ENCODE results near the gene MCC.

The MCC gene

GRCh38 chr5:113162208-113162607 is 326.0 kb downstream of the MCC start:
- H3K27ac ChIP-seq (ENCODE audit: low read depth, low read length), result no peak overlapping the region
- H3K27me3 ChIP-seq (ENCODE audit: control insufficient read depth, insufficient read depth, low read length), result no peaks in the 10 kb centered on the region
- no peaks in the 10 kb centered on the region for H3K9me3 ChIP-seq (ENCODE audit: control insufficient read depth, insufficient read depth, low read depth, low read length)
- no peak overlapping the region for H3K9ac ChIP-seq (ENCODE audit: low read length)
- no peak overlapping the region for H3K4me3 ChIP-seq (ENCODE audit: low read depth, low read length)
- H3K4me1 ChIP-seq (ENCODE audit: control insufficient read depth, insufficient read depth, low read length), result peaks cover 44% of the 10 kb centered on the region
- no peaks in the 10 kb centered on the region for H3K36me3 ChIP-seq (ENCODE audit: control insufficient read depth, insufficient read depth, low read length)

- Histone ChIP-seq H3K27me3 (ENCODE audit: control insufficient read depth, insufficient read depth, low read length) (no peaks in the 10 kb centered on the region), H3K9ac (ENCODE audit: low read length) (no peak overlapping the region), H3K36me3 (ENCODE audit: control insufficient read depth, insufficient read depth, low read length) (no peaks in the 10 kb centered on the region), H3K27ac (ENCODE audit: low read depth, low read length) (no peak overlapping the region), H3K4me3 (ENCODE audit: low read depth, low read length) (no peak overlapping the region), H3K4me1 (ENCODE audit: control insufficient read depth, insufficient read depth, low read length) (peaks cover 40% of the 10 kb centered on the region), H3K9me3 (ENCODE audit: control insufficient read depth, insufficient read depth, low read depth, low read length) (no peaks in the 10 kb centered on the region)
These were observed 326.4 kb downstream of the MCC start for GRCh38 chr5:113161806-113162205.

GRCh38 chr5:113157886-113158285 is 330.4 kb downstream of the MCC start:
- Histone ChIP-seq H3K4me3 (ENCODE audit: low read depth, low read length) (no peak overlapping the region), H3K27ac (ENCODE audit: low read depth, low read length) (no peak overlapping the region), H3K9me3 (ENCODE audit: control insufficient read depth, insufficient read depth, low read depth, low read length) (no peaks in the 10 kb centered on the region), H3K36me3 (ENCODE audit: control insufficient read depth, insufficient read depth, low read length) (no peaks in the 10 kb centered on the region), H3K27me3 (ENCODE audit: control insufficient read depth, insufficient read depth, low read length) (no peaks in the 10 kb centered on the region), H3K4me1 (ENCODE audit: control insufficient read depth, insufficient read depth, low read length) (peaks cover 24% of the 10 kb centered on the region), H3K9ac (ENCODE audit: low read length) (no peak overlapping the region)

GRCh38 chr5:113156271-113156877 is 331.9 kb downstream of the MCC start:
- Histone ChIP-seq H3K27me3 (ENCODE audit: control insufficient read depth, insufficient read depth, low read length) (no peaks in the 10 kb centered on the region), H3K36me3 (ENCODE audit: control insufficient read depth, insufficient read depth, low read length) (no peaks in the 10 kb centered on the region), H3K27ac (ENCODE audit: low read depth, low read length) (no peak overlapping the region), H3K9me3 (ENCODE audit: control insufficient read depth, insufficient read depth, low read depth, low read length) (no peaks in the 10 kb centered on the region), H3K9ac (ENCODE audit: low read length) (no peak overlapping the region), H3K4me3 (ENCODE audit: low read depth, low read length) (no peak overlapping the region), H3K4me1 (ENCODE audit: control insufficient read depth, insufficient read depth, low read length) (peaks cover 11% of the 10 kb centered on the region)

- H3K36me3 ChIP-seq (ENCODE audit: control insufficient read depth, insufficient read depth, low read length), result no peaks in the 10 kb centered on the region
- no peaks in the 10 kb centered on the region for H3K9me3 ChIP-seq (ENCODE audit: control insufficient read depth, insufficient read depth, low read depth, low read length)
- no peak overlapping the region for H3K27ac ChIP-seq (ENCODE audit: low read depth, low read length)
- H3K9ac ChIP-seq (ENCODE audit: low read length), result no peak overlapping the region
- no peaks in the 10 kb centered on the region for H3K27me3 ChIP-seq (ENCODE audit: control insufficient read depth, insufficient read depth, low read length)
- no peaks in the 10 kb centered on the region; the same call in 1 of the 2 replicates for H3K4me1 ChIP-seq (ENCODE audit: control insufficient read depth, insufficient read depth, low read length)
- no peak overlapping the region for H3K4me3 ChIP-seq (ENCODE audit: low read depth, low read length)
These were observed 334.6 kb downstream of the MCC start for GRCh38 chr5:113153512-113154097.

GRCh38 chr5:113152380-113152740 is 335.9 kb downstream of the MCC start:
- Histone ChIP-seq H3K27ac (ENCODE audit: low read depth, low read length) (no peak overlapping the region), H3K36me3 (ENCODE audit: control insufficient read depth, insufficient read depth, low read length) (no peaks in the 10 kb centered on the region), H3K27me3 (ENCODE audit: control insufficient read depth, insufficient read depth, low read length) (no peaks in the 10 kb centered on the region), H3K4me3 (ENCODE audit: low read depth, low read length) (no peak overlapping the region), H3K9ac (ENCODE audit: low read length) (no peak overlapping the region), H3K9me3 (ENCODE audit: control insufficient read depth, insufficient read depth, low read depth, low read length) (no peaks in the 10 kb centered on the region), H3K4me1 (ENCODE audit: control insufficient read depth, insufficient read depth, low read length) (peaks cover 3% of the 10 kb centered on the region)

- no peaks in the 10 kb centered on the region for H3K27me3 ChIP-seq (ENCODE audit: control insufficient read depth, insufficient read depth, low read length)
- H3K27ac ChIP-seq (ENCODE audit: low read depth, low read length), result no peak overlapping the region
- H3K4me3 ChIP-seq (ENCODE audit: low read depth, low read length), result no peak overlapping the region
- no peaks in the 10 kb centered on the region for H3K36me3 ChIP-seq (ENCODE audit: control insufficient read depth, insufficient read depth, low read length)
- H3K9me3 ChIP-seq (ENCODE audit: control insufficient read depth, insufficient read depth, low read depth, low read length), result no peaks in the 10 kb centered on the region
- H3K4me1 ChIP-seq (ENCODE audit: control insufficient read depth, insufficient read depth, low read length), result peaks cover 9% of the 10 kb centered on the region
- no peak overlapping the region for H3K9ac ChIP-seq (ENCODE audit: low read length)
These were observed 336.4 kb downstream of the MCC start for GRCh38 chr5:113151641-113152379.

- Histone ChIP-seq H3K27ac (ENCODE audit: low read depth, low read length) (no peak overlapping the region), H3K4me3 (ENCODE audit: low read depth, low read length) (no peak overlapping the region), H3K36me3 (ENCODE audit: control insufficient read depth, insufficient read depth, low read length) (no peaks in the 10 kb centered on the region), H3K9me3 (ENCODE audit: control insufficient read depth, insufficient read depth, low read depth, low read length) (no peaks in the 10 kb centered on the region), H3K27me3 (ENCODE audit: control insufficient read depth, insufficient read depth, low read length) (no peaks in the 10 kb centered on the region), H3K9ac (ENCODE audit: low read length) (no peak overlapping the region), H3K4me1 (ENCODE audit: control insufficient read depth, insufficient read depth, low read length) (peaks cover 15% of the 10 kb centered on the region)
These were observed 337.4 kb downstream of the MCC start for GRCh38 chr5:113150821-113151220.

- Histone ChIP-seq H3K4me1 (ENCODE audit: control insufficient read depth, insufficient read depth, low read length) (peaks cover 15% of the 10 kb centered on the region), H3K9ac (ENCODE audit: low read length) (no peak overlapping the region), H3K27me3 (ENCODE audit: control insufficient read depth, insufficient read depth, low read length) (no peaks in the 10 kb centered on the region), H3K27ac (ENCODE audit: low read depth, low read length) (no peak overlapping the region), H3K36me3 (ENCODE audit: control insufficient read depth, insufficient read depth, low read length) (peaks cover 1% of the 10 kb centered on the region; the same call in 1 of the 2 replicates), H3K9me3 (ENCODE audit: control insufficient read depth, insufficient read depth, low read depth, low read length) (no peaks in the 10 kb centered on the region), H3K4me3 (ENCODE audit: low read depth, low read length) (no peak overlapping the region)
These were observed 338.0 kb downstream of the MCC start for GRCh38 chr5:113150221-113150620.

- H3K27ac ChIP-seq (ENCODE audit: low read depth, low read length), result no peak overlapping the region
These were observed 340.7 kb downstream of the MCC start for GRCh38 chr5:113147537-113147936.

GRCh38 chr5:113147101-113147508 is 341.1 kb downstream of the MCC start:
- no peak overlapping the region for H3K4me3 ChIP-seq (ENCODE audit: low read depth, low read length)
- no peaks in the 10 kb centered on the region for H3K27me3 ChIP-seq (ENCODE audit: control insufficient read depth, insufficient read depth, low read length)
- H3K36me3 ChIP-seq (ENCODE audit: control insufficient read depth, insufficient read depth, low read length), result peaks cover 4% of the 10 kb centered on the region; the same call in 1 of the 2 replicates
- peaks cover 15% of the 10 kb centered on the region for H3K4me1 ChIP-seq (ENCODE audit: control insufficient read depth, insufficient read depth, low read length)
- no peak overlapping the region for H3K9ac ChIP-seq (ENCODE audit: low read length)
- no peak overlapping the region for H3K27ac ChIP-seq (ENCODE audit: low read depth, low read length)
- no peaks in the 10 kb centered on the region for H3K9me3 ChIP-seq (ENCODE audit: control insufficient read depth, insufficient read depth, low read depth, low read length)

More at GRCh38 chr5:113147537-113147936, 340.7 kb downstream of the MCC start:
- peaks cover 4% of the 10 kb centered on the region; the same call in 1 of the 2 replicates for H3K36me3 ChIP-seq (ENCODE audit: control insufficient read depth, insufficient read depth, low read length)
- no peaks in the 10 kb centered on the region for H3K27me3 ChIP-seq (ENCODE audit: control insufficient read depth, insufficient read depth, low read length)
- no peaks in the 10 kb centered on the region for H3K9me3 ChIP-seq (ENCODE audit: control insufficient read depth, insufficient read depth, low read depth, low read length)
- H3K9ac ChIP-seq (ENCODE audit: low read length), result no peak overlapping the region
- H3K4me3 ChIP-seq (ENCODE audit: low read depth, low read length), result no peak overlapping the region
- peaks cover 15% of the 10 kb centered on the region for H3K4me1 ChIP-seq (ENCODE audit: control insufficient read depth, insufficient read depth, low read length)

Data from HUES6 (cell line).